SK-N-SH treated with all-trans-retinoic acid at 6 μM for 48 hours (cell line): Measurements from ENCODE around the gene HHIPL1.

ENCODE experiments used
- ATAC-seq: fragments of 200-7000 bp; cut with Tn5 transposase; 3 replicates; pipeline ENCODE4 v1.9.1; 2020; ENCODE audit warnings: mild to moderate bottlenecking, moderate library complexity
- ARNTL ChIP-seq: fragments of 450-650 bp; formaldehyde crosslinking; IDR thresholded peaks from 2 replicates; pipeline ENCODE4 v1.5.0; 2020; ENCODE audit warnings: low read depth, mild to moderate bottlenecking, moderate library complexity, borderline replicate concordance
- BACH2 ChIP-seq: fragments of 250-450 bp; sonication (Bioruptor Pico); IDR thresholded peaks from 2 replicates; pipeline ENCODE4 v1.9.0; 2021; ENCODE audit warnings: mild to moderate bottlenecking, borderline replicate concordance
- CSDC2 ChIP-seq: fragments of 250-450 bp; sonication (Bioruptor Pico); IDR thresholded peaks from 2 replicates; pipeline ENCODE4 v1.5.0; 2020; ENCODE audit warnings: mild to moderate bottlenecking, moderate library complexity
- ESRRG ChIP-seq: fragments of 250-450 bp; sonication (Bioruptor Pico); IDR thresholded peaks from 2 replicates; pipeline ENCODE4 v1.6.1; 2021; ENCODE audit warnings: mild to moderate bottlenecking
- GLIS3 ChIP-seq: fragments of 250-450 bp; sonication (Bioruptor Pico); IDR thresholded peaks from 2 replicates; pipeline ENCODE4 v1.5.0; 2020; ENCODE audit warnings: mild to moderate bottlenecking, moderate library complexity
- ISL1 ChIP-seq: fragments of 250-450 bp; sonication (Bioruptor Pico); IDR thresholded peaks from 2 replicates; pipeline ENCODE4 v2.1.2; 2022; ENCODE audit warnings: mild to moderate bottlenecking, moderate library complexity
- OSR1 ChIP-seq: fragments of 250-450 bp; sonication (Bioruptor Pico); IDR thresholded peaks from 2 replicates; pipeline ENCODE4 v1.8.0; 2022; ENCODE audit warnings: moderate library complexity, mild to moderate bottlenecking, inconsistent platforms
- PPARA ChIP-seq: fragments of 250-450 bp; sonication (Bioruptor Pico); IDR thresholded peaks from 2 replicates; pipeline ENCODE4 v1.5.0; 2020; ENCODE audit warnings: mild to moderate bottlenecking, borderline replicate concordance
- RARB ChIP-seq: fragments of 250-450 bp; sonication (Bioruptor Pico); IDR thresholded peaks from 2 replicates; pipeline ENCODE4 v1.8.0; 2021; ENCODE audit warnings: mild to moderate bottlenecking, moderate library complexity
- SNAI2 ChIP-seq: fragments of 250-450 bp; sonication (Bioruptor Pico); IDR thresholded peaks from 2 replicates; pipeline ENCODE4 v1.5.0; 2020; ENCODE audit warnings: mild to moderate bottlenecking, moderate library complexity
- TCF4 ChIP-seq: fragments of 250-450 bp; sonication (Bioruptor Pico); IDR thresholded peaks from 2 replicates; pipeline ENCODE4 v1.8.0; 2021; ENCODE audit warnings: mild to moderate bottlenecking, moderate library complexity, borderline replicate concordance
- ZC3H10 ChIP-seq: fragments of 250-450 bp; sonication (Bioruptor Pico); IDR thresholded peaks from 2 replicates; pipeline ENCODE4 v1.5.1; 2021; ENCODE audit warnings: mild to moderate bottlenecking, moderate library complexity
- ZFP3 ChIP-seq: fragments of 250-450 bp; sonication (Bioruptor Pico); IDR thresholded peaks from 2 replicates; pipeline ENCODE4 v1.5.0; 2020; ENCODE audit warnings: mild to moderate bottlenecking, moderate library complexity
- ZFP30 ChIP-seq: fragments of 450-650 bp; formaldehyde crosslinking; IDR thresholded peaks from 2 replicates; pipeline ENCODE4 v1.5.0; 2022; ENCODE audit warnings: mild to moderate bottlenecking, moderate library complexity
- ZNF565 ChIP-seq: fragments of 450-650 bp; formaldehyde crosslinking; conservative IDR thresholded peaks from 2 replicates; pipeline ENCODE4 v1.5.0; 2020; ENCODE audit warnings: low read depth, mild to moderate bottlenecking, moderate library complexity
- ZNF8 ChIP-seq: fragments of 450-650 bp; formaldehyde crosslinking; IDR thresholded peaks from 2 replicates; pipeline ENCODE4 v1.5.0; 2020; ENCODE audit warnings: mild to moderate bottlenecking, moderate library complexity
- TF ChIP-seq, protein P1 (sequence below): fragments of 250-450 bp; sonication (Bioruptor Pico); IDR thresholded peaks from 2 replicates; pipeline ENCODE4 v1.5.1; 2021; ENCODE audit warnings: mild to moderate bottlenecking, moderate library complexity
- TF ChIP-seq, protein P2 (sequence below): fragments of 250-450 bp; sonication (Bioruptor Pico); IDR thresholded peaks from 2 replicates; pipeline ENCODE4 v1.8.0; 2020; ENCODE audit warnings: mild to moderate bottlenecking, moderate library complexity, borderline replicate concordance
- TF ChIP-seq, protein P3 (sequence below): fragments of 250-450 bp; sonication (Bioruptor Pico); IDR thresholded peaks from 2 replicates; pipeline ENCODE4 v1.5.1; 2020; ENCODE audit warnings: low read depth, mild to moderate bottlenecking, moderate library complexity
- TF ChIP-seq, protein P4 (sequence below): fragments of 250-450 bp; sonication (Bioruptor Pico); IDR thresholded peaks from 2 replicates; pipeline ENCODE4 v1.5.0; 2020; ENCODE audit warnings: mild to moderate bottlenecking, moderate library complexity
- TF ChIP-seq, protein P5 (sequence below): fragments of 250-450 bp; sonication (Bioruptor Pico); IDR thresholded peaks from 2 replicates; pipeline ENCODE4 v1.8.0; 2021; ENCODE audit warnings: low read depth, mild to moderate bottlenecking, moderate library complexity, borderline replicate concordance

The HHIPL1 gene

DNA sequence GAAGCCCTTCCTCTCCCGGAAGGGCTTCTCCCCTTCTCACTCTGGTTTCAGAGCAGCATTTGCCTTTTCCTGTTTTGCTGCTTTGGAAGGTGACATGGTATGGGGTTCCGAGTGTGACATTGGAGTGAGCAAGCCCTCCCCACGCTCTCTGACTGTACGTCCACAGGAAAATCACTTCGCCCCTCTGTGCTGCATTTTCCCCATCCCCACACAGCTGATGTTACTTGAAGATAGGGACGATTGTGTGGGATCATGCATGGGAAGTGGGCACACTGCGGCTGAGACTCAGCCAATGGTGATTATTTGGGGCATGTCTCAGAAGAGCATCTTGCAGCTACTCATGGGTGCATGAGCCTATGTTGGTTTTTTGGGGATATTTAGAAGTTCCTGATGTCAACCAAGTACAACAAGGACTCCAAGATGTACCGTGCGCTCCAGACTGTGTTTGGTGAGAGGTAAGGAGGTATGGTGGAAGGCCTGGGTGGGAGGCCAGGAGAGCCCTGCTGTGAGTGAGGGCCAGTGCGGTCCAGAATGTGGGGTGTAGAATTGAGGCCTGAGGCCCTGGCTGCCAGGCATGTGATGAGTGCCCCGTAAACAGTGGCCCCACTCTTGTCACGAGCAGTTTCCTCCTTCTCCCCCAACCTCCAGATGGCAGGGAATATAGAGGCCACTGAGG lies 54.3 kb downstream of the HHIPL1 start (continued):
- TF ChIP-seq, protein P1, sequence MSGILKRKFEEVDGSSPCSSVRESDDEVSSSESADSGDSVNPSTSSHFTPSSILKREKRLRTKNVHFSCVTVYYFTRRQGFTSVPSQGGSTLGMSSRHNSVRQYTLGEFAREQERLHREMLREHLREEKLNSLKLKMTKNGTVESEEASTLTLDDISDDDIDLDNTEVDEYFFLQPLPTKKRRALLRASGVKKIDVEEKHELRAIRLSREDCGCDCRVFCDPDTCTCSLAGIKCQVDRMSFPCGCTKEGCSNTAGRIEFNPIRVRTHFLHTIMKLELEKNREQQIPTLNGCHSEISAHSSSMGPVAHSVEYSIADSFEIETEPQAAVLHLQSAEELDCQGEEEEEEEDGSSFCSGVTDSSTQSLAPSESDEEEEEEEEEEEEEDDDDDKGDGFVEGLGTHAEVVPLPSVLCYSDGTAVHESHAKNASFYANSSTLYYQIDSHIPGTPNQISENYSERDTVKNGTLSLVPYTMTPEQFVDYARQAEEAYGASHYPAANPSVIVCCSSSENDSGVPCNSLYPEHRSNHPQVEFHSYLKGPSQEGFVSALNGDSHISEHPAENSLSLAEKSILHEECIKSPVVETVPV (CRISPR knock-in tag): no peak
- no peak for TF ChIP-seq BACH2 (CRISPR knock-in tag)
- TF ChIP-seq SNAI2 (CRISPR knock-in tag): no peak
- TF ChIP-seq, protein P2, sequence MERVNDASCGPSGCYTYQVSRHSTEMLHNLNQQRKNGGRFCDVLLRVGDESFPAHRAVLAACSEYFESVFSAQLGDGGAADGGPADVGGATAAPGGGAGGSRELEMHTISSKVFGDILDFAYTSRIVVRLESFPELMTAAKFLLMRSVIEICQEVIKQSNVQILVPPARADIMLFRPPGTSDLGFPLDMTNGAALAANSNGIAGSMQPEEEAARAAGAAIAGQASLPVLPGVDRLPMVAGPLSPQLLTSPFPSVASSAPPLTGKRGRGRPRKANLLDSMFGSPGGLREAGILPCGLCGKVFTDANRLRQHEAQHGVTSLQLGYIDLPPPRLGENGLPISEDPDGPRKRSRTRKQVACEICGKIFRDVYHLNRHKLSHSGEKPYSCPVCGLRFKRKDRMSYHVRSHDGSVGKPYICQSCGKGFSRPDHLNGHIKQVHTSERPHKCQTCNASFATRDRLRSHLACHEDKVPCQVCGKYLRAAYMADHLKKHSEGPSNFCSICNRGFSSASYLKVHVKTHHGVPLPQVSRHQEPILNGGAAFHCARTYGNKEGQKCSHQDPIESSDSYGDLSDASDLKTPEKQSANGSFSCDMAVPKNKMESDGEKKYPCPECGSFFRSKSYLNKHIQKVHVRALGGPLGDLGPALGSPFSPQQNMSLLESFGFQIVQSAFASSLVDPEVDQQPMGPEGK (CRISPR knock-in tag): no peak
- TF ChIP-seq, all 23 proteins: peak for 0

DNA sequence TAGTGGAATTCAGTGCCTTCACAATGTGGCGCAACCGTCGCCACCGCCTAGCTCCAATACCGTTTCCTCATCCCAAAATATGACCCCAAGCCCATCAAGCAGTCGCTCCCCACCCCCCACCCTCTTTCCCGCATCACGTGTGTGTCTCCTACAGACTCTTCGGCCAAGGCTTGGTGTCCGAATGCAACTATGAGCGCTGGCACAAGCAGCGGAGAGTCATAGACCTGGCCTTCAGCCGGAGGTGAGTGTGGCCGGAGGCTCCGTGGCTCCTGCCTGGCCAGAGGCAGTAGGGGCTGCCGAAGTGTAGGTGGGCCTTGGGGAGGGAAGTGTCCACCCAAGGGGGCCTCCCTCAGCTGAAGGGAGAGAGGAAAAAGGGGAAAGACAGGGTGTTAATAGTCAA lies 54.9 kb downstream of the HHIPL1 start:
- TF ChIP-seq GLIS3 (no peak), ZNF565 (CRISPR knock-in tag) (no peak), OSR1 (CRISPR knock-in tag) (no peak), TCF4 (CRISPR knock-in tag) (no peak), ISL1 (CRISPR knock-in tag) (no peak), ESRRG (no peak), ZNF8 (CRISPR knock-in tag) (no peak), SNAI2 (CRISPR knock-in tag) (no peak), RARB (CRISPR knock-in tag) (no peak), ZFP3 (no peak), ZFP30 (CRISPR knock-in tag) (no peak), PPARA (CRISPR knock-in tag) (no peak)
- TF ChIP-seq, protein P3, sequence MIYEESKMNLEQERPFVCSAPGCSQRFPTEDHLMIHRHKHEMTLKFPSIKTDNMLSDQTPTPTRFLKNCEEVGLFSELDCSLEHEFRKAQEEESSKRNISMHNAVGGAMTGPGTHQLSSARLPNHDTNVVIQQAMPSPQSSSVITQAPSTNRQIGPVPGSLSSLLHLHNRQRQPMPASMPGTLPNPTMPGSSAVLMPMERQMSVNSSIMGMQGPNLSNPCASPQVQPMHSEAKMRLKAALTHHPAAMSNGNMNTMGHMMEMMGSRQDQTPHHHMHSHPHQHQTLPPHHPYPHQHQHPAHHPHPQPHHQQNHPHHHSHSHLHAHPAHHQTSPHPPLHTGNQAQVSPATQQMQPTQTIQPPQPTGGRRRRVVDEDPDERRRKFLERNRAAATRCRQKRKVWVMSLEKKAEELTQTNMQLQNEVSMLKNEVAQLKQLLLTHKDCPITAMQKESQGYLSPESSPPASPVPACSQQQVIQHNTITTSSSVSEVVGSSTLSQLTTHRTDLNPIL (CRISPR knock-in tag): no peak
- no peak for ATAC-seq

DNA sequence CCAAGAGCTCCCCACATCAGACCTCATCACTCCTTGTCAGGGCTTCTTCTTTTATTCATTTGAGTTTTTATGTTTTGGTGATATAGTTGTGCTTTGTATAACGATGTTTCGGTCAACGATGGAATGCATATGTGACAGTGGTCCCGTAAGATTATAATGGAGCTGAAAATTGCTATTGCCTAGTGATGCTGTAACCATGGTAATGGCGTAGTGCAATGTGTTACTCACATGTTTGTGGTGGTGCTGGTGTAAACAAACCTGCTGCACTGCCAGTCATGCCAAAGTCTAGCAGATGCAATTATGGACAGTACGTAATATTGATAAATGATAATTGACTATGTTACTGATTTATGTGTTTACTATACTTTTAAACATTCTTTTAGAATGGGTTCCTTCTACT lies 55.5 kb downstream of the HHIPL1 start:
- ATAC-seq: no peak
- TF ChIP-seq ZFP30 (CRISPR knock-in tag) (no peak), GLIS3 (no peak), ARNTL (no peak), ZNF8 (CRISPR knock-in tag) (no peak), PPARA (CRISPR knock-in tag) (no peak), CSDC2 (CRISPR knock-in tag) (no peak), BACH2 (CRISPR knock-in tag) (no peak), ZC3H10 (CRISPR knock-in tag) (no peak), ESRRG (no peak), SNAI2 (CRISPR knock-in tag) (no peak)
- TF ChIP-seq, protein P3 (CRISPR knock-in tag): no peak
- TF ChIP-seq, protein P4, sequence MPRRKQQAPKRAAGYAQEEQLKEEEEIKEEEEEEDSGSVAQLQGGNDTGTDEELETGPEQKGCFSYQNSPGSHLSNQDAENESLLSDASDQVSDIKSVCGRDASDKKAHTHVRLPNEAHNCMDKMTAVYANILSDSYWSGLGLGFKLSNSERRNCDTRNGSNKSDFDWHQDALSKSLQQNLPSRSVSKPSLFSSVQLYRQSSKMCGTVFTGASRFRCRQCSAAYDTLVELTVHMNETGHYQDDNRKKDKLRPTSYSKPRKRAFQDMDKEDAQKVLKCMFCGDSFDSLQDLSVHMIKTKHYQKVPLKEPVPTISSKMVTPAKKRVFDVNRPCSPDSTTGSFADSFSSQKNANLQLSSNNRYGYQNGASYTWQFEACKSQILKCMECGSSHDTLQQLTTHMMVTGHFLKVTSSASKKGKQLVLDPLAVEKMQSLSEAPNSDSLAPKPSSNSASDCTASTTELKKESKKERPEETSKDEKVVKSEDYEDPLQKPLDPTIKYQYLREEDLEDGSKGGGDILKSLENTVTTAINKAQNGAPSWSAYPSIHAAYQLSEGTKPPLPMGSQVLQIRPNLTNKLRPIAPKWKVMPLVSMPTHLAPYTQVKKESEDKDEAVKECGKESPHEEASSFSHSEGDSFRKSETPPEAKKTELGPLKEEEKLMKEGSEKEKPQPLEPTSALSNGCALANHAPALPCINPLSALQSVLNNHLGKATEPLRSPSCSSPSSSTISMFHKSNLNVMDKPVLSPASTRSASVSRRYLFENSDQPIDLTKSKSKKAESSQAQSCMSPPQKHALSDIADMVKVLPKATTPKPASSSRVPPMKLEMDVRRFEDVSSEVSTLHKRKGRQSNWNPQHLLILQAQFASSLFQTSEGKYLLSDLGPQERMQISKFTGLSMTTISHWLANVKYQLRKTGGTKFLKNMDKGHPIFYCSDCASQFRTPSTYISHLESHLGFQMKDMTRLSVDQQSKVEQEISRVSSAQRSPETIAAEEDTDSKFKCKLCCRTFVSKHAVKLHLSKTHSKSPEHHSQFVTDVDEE (CRISPR knock-in tag): no peak
- TF ChIP-seq, protein P5, sequence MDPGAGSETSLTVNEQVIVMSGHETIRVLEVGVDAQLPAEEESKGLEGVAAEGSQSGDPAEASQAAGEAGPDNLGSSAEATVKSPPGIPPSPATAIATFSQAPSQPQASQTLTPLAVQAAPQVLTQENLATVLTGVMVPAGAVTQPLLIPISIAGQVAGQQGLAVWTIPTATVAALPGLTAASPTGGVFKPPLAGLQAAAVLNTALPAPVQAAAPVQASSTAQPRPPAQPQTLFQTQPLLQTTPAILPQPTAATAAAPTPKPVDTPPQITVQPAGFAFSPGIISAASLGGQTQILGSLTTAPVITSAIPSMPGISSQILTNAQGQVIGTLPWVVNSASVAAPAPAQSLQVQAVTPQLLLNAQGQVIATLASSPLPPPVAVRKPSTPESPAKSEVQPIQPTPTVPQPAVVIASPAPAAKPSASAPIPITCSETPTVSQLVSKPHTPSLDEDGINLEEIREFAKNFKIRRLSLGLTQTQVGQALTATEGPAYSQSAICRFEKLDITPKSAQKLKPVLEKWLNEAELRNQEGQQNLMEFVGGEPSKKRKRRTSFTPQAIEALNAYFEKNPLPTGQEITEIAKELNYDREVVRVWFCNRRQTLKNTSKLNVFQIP (CRISPR knock-in tag): no peak
- TF ChIP-seq, protein P1 (CRISPR knock-in tag): no peak
- TF ChIP-seq, all 23 proteins: peak for 0
